DOHH2 (cell line): ENCODE data around the gene ADTRP.

Experiments
- H3F3A ChIP-seq: fragments of 200-600 bp; sonication (generic), shearing (Covaris generic); 2 replicates; pipeline ENCODE4 v1.6.0; 2016; ENCODE audit warnings: antibody characterized with exemption, mild to moderate bottlenecking; ENCODE audit not compliant: control insufficient read depth, insufficient read depth
- H3K27ac ChIP-seq: fragments of 200-600 bp; sonication (generic); 2 replicates; pipeline ENCODE4 v1.5.1; 2014; ENCODE audit warnings: low read depth, mild to moderate bottlenecking, low read length, moderate library complexity
- H3K27me3 ChIP-seq: fragments of 200-600 bp; sonication (generic); 2 replicates; pipeline ENCODE4 v1.6.1; 2014; ENCODE audit warnings: mild to moderate bottlenecking, low read length, mixed read lengths; ENCODE audit not compliant: control insufficient read depth
- H3K36me3 ChIP-seq: fragments of 200-600 bp; sonication (generic); 2 replicates; pipeline ENCODE4 v1.6.1; 2014; ENCODE audit warnings: mild to moderate bottlenecking, low read length, moderate library complexity, mixed read lengths; ENCODE audit not compliant: control insufficient read depth
- H3K4me1 ChIP-seq: fragments of 200-600 bp; sonication (generic); 2 replicates; pipeline ENCODE4 v1.6.1; 2014; ENCODE audit warnings: mild to moderate bottlenecking, low read length, mixed read lengths; ENCODE audit not compliant: control insufficient read depth
- H3K4me2 ChIP-seq: fragments of 200-600 bp; sonication (generic); 2 replicates; pipeline ENCODE4 v1.6.0; 2014; ENCODE audit warnings: mild to moderate bottlenecking, low read length, moderate library complexity
- H3K4me3 ChIP-seq: fragments of 200-600 bp; sonication (generic); 2 replicates; pipeline ENCODE4 v1.5.1; 2014; ENCODE audit warnings: mild to moderate bottlenecking, low read length, mixed read lengths
- H3K79me2 ChIP-seq: fragments of 200-600 bp; sonication (generic); 2 replicates; pipeline ENCODE4 v1.6.1; 2014; ENCODE audit warnings: mild to moderate bottlenecking, low read length, mixed read lengths; ENCODE audit not compliant: control insufficient read depth
- H3K9me2 ChIP-seq: fragments of 200-600 bp; sonication (generic); replicated peaks from 2 replicates; pipeline ENCODE4 v1.6.1; 2014; ENCODE audit warnings: mild to moderate bottlenecking, low read length, mixed read lengths; ENCODE audit not compliant: control insufficient read depth
- H3K9me3 ChIP-seq: fragments of 200-600 bp; sonication (generic); 2 replicates; pipeline ENCODE4 v1.6.1; 2014; ENCODE audit warnings: antibody characterized with exemption, low read length, mixed read lengths; ENCODE audit not compliant: control insufficient read depth, insufficient read depth
- H4K20me1 ChIP-seq: fragments of 200-600 bp; sonication (generic); 2 replicates; pipeline ENCODE4 v1.6.0; 2014; ENCODE audit warnings: low read depth, mild to moderate bottlenecking, antibody characterized with exemption, low read length, moderate library complexity; ENCODE audit not compliant: control insufficient read depth, insufficient read depth
- CTCF ChIP-seq: fragments of 200-600 bp; sonication (generic); IDR thresholded peaks from one replicate; pipeline ENCODE4 v1.5.1; 2014; ENCODE audit warnings: antibody characterized with exemption, mild to moderate bottlenecking, low read depth, low read length; ENCODE audit not compliant: poor library complexity, severe bottlenecking
- EZH2phosphoT487 ChIP-seq: fragments of 200-600 bp; sonication (generic); IDR thresholded peaks from 2 replicates; pipeline ENCODE4 v1.6.1; 2017; ENCODE audit warnings: borderline replicate concordance, mild to moderate bottlenecking, antibody characterized with exemption, low read length, moderate library complexity, mixed read lengths

Gene ADTRP

GRCh38 chr6:11750682-11751081 lies 27.9 kb downstream of the ADTRP start:
- H3K79me2 ChIP-seq: no peaks in the 10 kb centered on the region
- no peak overlapping the region for H3K4me3 ChIP-seq
- no peaks in the 10 kb centered on the region for H3K27me3 ChIP-seq
- no peak overlapping the region for H3K4me2 ChIP-seq
- H3K9me3 ChIP-seq: no peaks in the 10 kb centered on the region
- no peaks in the 10 kb centered on the region for H3F3A ChIP-seq
- H4K20me1 ChIP-seq: no peaks in the 10 kb centered on the region
- no peaks in the 10 kb centered on the region for H3K36me3 ChIP-seq
- H3K4me1 ChIP-seq: no peaks in the 10 kb centered on the region
- no peaks in the 10 kb centered on the region for H3K9me2 ChIP-seq
- H3K27ac ChIP-seq: no peak overlapping the region
- TF ChIP-seq CTCF (no peak), EZH2phosphoT487 (no peak)

- H3K36me3 ChIP-seq: no peaks in the 10 kb centered on the region
- H3K4me1 ChIP-seq: no peaks in the 10 kb centered on the region
- H3K79me2 ChIP-seq: no peaks in the 10 kb centered on the region
- H3K9me2 ChIP-seq: no peaks in the 10 kb centered on the region
- H3K9me3 ChIP-seq: no peaks in the 10 kb centered on the region
- H3F3A ChIP-seq: no peaks in the 10 kb centered on the region
- no peaks in the 10 kb centered on the region for H4K20me1 ChIP-seq
- no peak overlapping the region for H3K4me3 ChIP-seq
- TF ChIP-seq EZH2phosphoT487 (no peak), CTCF (no peak)
- no peak overlapping the region for H3K27ac ChIP-seq
- no peak overlapping the region for H3K4me2 ChIP-seq
- no peaks in the 10 kb centered on the region for H3K27me3 ChIP-seq
Measured at GRCh38 chr6:11748591-11749210, 29.9 kb downstream of the ADTRP start.

- H3K9me2 ChIP-seq: no peaks in the 10 kb centered on the region
- no peaks in the 10 kb centered on the region for H3K27me3 ChIP-seq
- H3K79me2 ChIP-seq: no peaks in the 10 kb centered on the region
- no peak overlapping the region for H3K4me3 ChIP-seq
- H3K4me1 ChIP-seq: no peaks in the 10 kb centered on the region
- TF ChIP-seq CTCF: no peak
- TF ChIP-seq EZH2phosphoT487: no peak
- no peaks in the 10 kb centered on the region for H3K9me3 ChIP-seq
- H3K27ac ChIP-seq: no peak overlapping the region
- H3F3A ChIP-seq: no peaks in the 10 kb centered on the region
- H3K4me2 ChIP-seq: no peak overlapping the region
- H3K36me3 ChIP-seq: no peaks in the 10 kb centered on the region
- H4K20me1 ChIP-seq: no peaks in the 10 kb centered on the region
Measured at GRCh38 chr6:11747021-11747420, 31.6 kb downstream of the ADTRP start.

- Histone ChIP-seq H3K27ac (no peak overlapping the region), H3K79me2 (no peaks in the 10 kb centered on the region), H3K4me1 (no peaks in the 10 kb centered on the region), H3K27me3 (peaks cover 8% of the 10 kb centered on the region; the same call in 1 of the 2 replicates), H4K20me1 (no peaks in the 10 kb centered on the region), H3F3A (no peaks in the 10 kb centered on the region), H3K36me3 (no peaks in the 10 kb centered on the region), H3K9me2 (no peaks in the 10 kb centered on the region), H3K9me3 (no peaks in the 10 kb centered on the region), H3K4me3 (no peak overlapping the region), H3K4me2 (no peak overlapping the region)
- TF ChIP-seq EZH2phosphoT487 (no peak), CTCF (no peak)
Measured at GRCh38 chr6:11744753-11745152, 33.9 kb downstream of the ADTRP start.
